ENCODE data around the gene SET. TPM values are rescaled to one million over a fixed set of nuclear protein-coding genes. Genes with fewer than 3 reads are reported as not detected.

Gene SET
- polyA plus RNA-seq, 1 donor, result 339 TPM

GRCh38 chr9:128701227-128701854, 12.3 kb downstream of the SET start:
- no CpG with 5 or more reads among the region's 10 CpGs for WGBS (ENCODE audit: insufficient coverage, low lambda C conversion rate)
- no peak for DNase-seq
- Histone ChIP-seq H3K36me3 (ENCODE audit: control insufficient read depth, insufficient read depth, low read length) (peaks cover 7% of the 10 kb centered on the region), H3K27me3 (ENCODE audit: control insufficient read depth, insufficient read depth, low read length) (no peaks in the 10 kb centered on the region), H3K4me1 (ENCODE audit: control insufficient read depth, insufficient read depth, low read length) (no peaks in the 10 kb centered on the region), H3K27ac (ENCODE audit: low read length) (no peak overlapping the region), H3K4me3 (ENCODE audit: low read length) (no peak overlapping the region), H3K9me3 (ENCODE audit: control insufficient read depth, low read depth, low read length) (no peaks in the 10 kb centered on the region)

- DNase-seq, result peak; percentile 73 to 84
- H3K27me3 ChIP-seq (ENCODE audit: control insufficient read depth, insufficient read depth, low read length), result no peaks in the 10 kb centered on the region
- no peaks in the 10 kb centered on the region for H3K4me1 ChIP-seq (ENCODE audit: control insufficient read depth, insufficient read depth, low read length)
- no peaks in the 10 kb centered on the region for H3K36me3 ChIP-seq (ENCODE audit: control insufficient read depth, insufficient read depth, low read length)
- peak within 1 kb of the TSS; percentile 29 for H3K27ac ChIP-seq (ENCODE audit: low read length)
- no peaks in the 10 kb centered on the region for H3K9me3 ChIP-seq (ENCODE audit: control insufficient read depth, low read depth, low read length)
- peak within 1 kb of the TSS; percentile 60 for H3K4me3 ChIP-seq (ENCODE audit: low read length)
- no CpG with 5 or more reads among the region's 65 CpGs for WGBS (ENCODE audit: insufficient coverage, low lambda C conversion rate)
Measured at GRCh38 chr9:128702445-128702948, 13.5 kb downstream of the SET start, which contains the start of gene PKN3. PKN3 (plus strand) TSS chr9:128702503; CDS start chr9:128702916, 413 bp downstream.

GRCh38 chr9:128702949-128703615, 14.1 kb downstream of the SET start:
- H3K4me3 ChIP-seq (ENCODE audit: low read length), result peak overlapping the region; percentile 60
- H3K4me1 ChIP-seq (ENCODE audit: control insufficient read depth, insufficient read depth, low read length), result no peaks in the 10 kb centered on the region
- no peaks in the 10 kb centered on the region for H3K27me3 ChIP-seq (ENCODE audit: control insufficient read depth, insufficient read depth, low read length)
- peak in 1 of 2 donors; percentile 55 for DNase-seq
- H3K36me3 ChIP-seq (ENCODE audit: control insufficient read depth, insufficient read depth, low read length), result no peaks in the 10 kb centered on the region
- no CpG with 5 or more reads among the region's 55 CpGs for WGBS (ENCODE audit: insufficient coverage, low lambda C conversion rate)
- H3K9me3 ChIP-seq (ENCODE audit: control insufficient read depth, low read depth, low read length), result no peaks in the 10 kb centered on the region
- H3K27ac ChIP-seq (ENCODE audit: low read length), result no peak overlapping the region

GRCh38 chr9:128703616-128704355, 14.8 kb downstream of the SET start:
- no peaks in the 10 kb centered on the region for H3K9me3 ChIP-seq (ENCODE audit: control insufficient read depth, low read depth, low read length)
- DNase-seq, result no peak
- H3K4me1 ChIP-seq (ENCODE audit: control insufficient read depth, insufficient read depth, low read length), result no peaks in the 10 kb centered on the region
- no CpG with 5 or more reads among the region's 31 CpGs for WGBS (ENCODE audit: insufficient coverage, low lambda C conversion rate)
- H3K27me3 ChIP-seq (ENCODE audit: control insufficient read depth, insufficient read depth, low read length), result no peaks in the 10 kb centered on the region
- no peak overlapping the region for H3K27ac ChIP-seq (ENCODE audit: low read length)
- H3K36me3 ChIP-seq (ENCODE audit: control insufficient read depth, insufficient read depth, low read length), result no peaks in the 10 kb centered on the region
- peak overlapping the region; percentile 60 for H3K4me3 ChIP-seq (ENCODE audit: low read length)

- WGBS (ENCODE audit: insufficient coverage, low lambda C conversion rate), result no CpG with 5 or more reads among the region's 5 CpGs
- Histone ChIP-seq H3K4me3 (ENCODE audit: low read length) (no peak overlapping the region), H3K27ac (ENCODE audit: low read length) (no peak overlapping the region)
Measured at GRCh38 chr9:128704356-128704670, 15.3 kb downstream of the SET start.

GRCh38 chr9:128705051-128705965, 16.3 kb downstream of the SET start:
- no CpG with 5 or more reads among the region's 36 CpGs for WGBS (ENCODE audit: insufficient coverage, low lambda C conversion rate)
- H3K4me1 ChIP-seq (ENCODE audit: control insufficient read depth, insufficient read depth, low read length), result no peaks in the 10 kb centered on the region
- no peak for DNase-seq
- H3K27me3 ChIP-seq (ENCODE audit: control insufficient read depth, insufficient read depth, low read length), result no peaks in the 10 kb centered on the region
- no peak overlapping the region for H3K4me3 ChIP-seq (ENCODE audit: low read length)
- H3K36me3 ChIP-seq (ENCODE audit: control insufficient read depth, insufficient read depth, low read length), result no peaks in the 10 kb centered on the region
- no peaks in the 10 kb centered on the region for H3K9me3 ChIP-seq (ENCODE audit: control insufficient read depth, low read depth, low read length)
- H3K27ac ChIP-seq (ENCODE audit: low read length), result no peak overlapping the region

More at GRCh38 chr9:128704356-128704670, 15.3 kb downstream of the SET start:
- no peaks in the 10 kb centered on the region for H3K4me1 ChIP-seq (ENCODE audit: control insufficient read depth, insufficient read depth, low read length)
- H3K27me3 ChIP-seq (ENCODE audit: control insufficient read depth, insufficient read depth, low read length), result no peaks in the 10 kb centered on the region
- no peaks in the 10 kb centered on the region for H3K9me3 ChIP-seq (ENCODE audit: control insufficient read depth, low read depth, low read length)
- no peak for DNase-seq
- H3K36me3 ChIP-seq (ENCODE audit: control insufficient read depth, insufficient read depth, low read length), result no peaks in the 10 kb centered on the region

- no peak for DNase-seq
Measured at GRCh38 chr9:128706045-128706444, 17.0 kb downstream of the SET start.

GRCh38 chr9:128706671-128707381, 17.8 kb downstream of the SET start:
- Histone ChIP-seq H3K27ac (ENCODE audit: low read length) (no peak overlapping the region), H3K36me3 (ENCODE audit: control insufficient read depth, insufficient read depth, low read length) (no peaks in the 10 kb centered on the region), H3K4me1 (ENCODE audit: control insufficient read depth, insufficient read depth, low read length) (no peaks in the 10 kb centered on the region), H3K9me3 (ENCODE audit: control insufficient read depth, low read depth, low read length) (no peaks in the 10 kb centered on the region), H3K4me3 (ENCODE audit: low read length) (no peak overlapping the region), H3K27me3 (ENCODE audit: control insufficient read depth, insufficient read depth, low read length) (no peaks in the 10 kb centered on the region)
- no CpG with 5 or more reads among the region's 23 CpGs for WGBS (ENCODE audit: insufficient coverage, low lambda C conversion rate)
- no peak for DNase-seq

More at GRCh38 chr9:128706045-128706444, 17.0 kb downstream of the SET start:
- H3K27ac ChIP-seq (ENCODE audit: low read length), result no peak overlapping the region
- H3K27me3 ChIP-seq (ENCODE audit: control insufficient read depth, insufficient read depth, low read length), result no peaks in the 10 kb centered on the region
- WGBS (ENCODE audit: insufficient coverage, low lambda C conversion rate), result no CpG with 5 or more reads among the region's 1 CpG
- no peaks in the 10 kb centered on the region for H3K4me1 ChIP-seq (ENCODE audit: control insufficient read depth, insufficient read depth, low read length)
- no peaks in the 10 kb centered on the region for H3K9me3 ChIP-seq (ENCODE audit: control insufficient read depth, low read depth, low read length)
- no peak overlapping the region for H3K4me3 ChIP-seq (ENCODE audit: low read length)
- H3K36me3 ChIP-seq (ENCODE audit: control insufficient read depth, insufficient read depth, low read length), result no peaks in the 10 kb centered on the region

GRCh38 chr9:128707446-128707845, 18.4 kb downstream of the SET start:
- Histone ChIP-seq H3K27ac (ENCODE audit: low read length) (no peak overlapping the region), H3K9me3 (ENCODE audit: control insufficient read depth, low read depth, low read length) (no peaks in the 10 kb centered on the region), H3K4me3 (ENCODE audit: low read length) (no peak overlapping the region), H3K27me3 (ENCODE audit: control insufficient read depth, insufficient read depth, low read length) (no peaks in the 10 kb centered on the region), H3K36me3 (ENCODE audit: control insufficient read depth, insufficient read depth, low read length) (no peaks in the 10 kb centered on the region), H3K4me1 (ENCODE audit: control insufficient read depth, insufficient read depth, low read length) (no peaks in the 10 kb centered on the region)
- WGBS (ENCODE audit: insufficient coverage, low lambda C conversion rate), result no CpG with 5 or more reads among the region's 8 CpGs
- no peak for DNase-seq

Data from large intestine (tissue), 3 donors.